IPS DF 19.7 (cell line): ENCODE measurements around the gene WDR82.

Source experiments
- DNase-seq: peaks from one replicate; pipeline ENCODE4 v3.0.0-alpha.2; 2013; ENCODE audit warnings: low read depth, low spot score

The WDR82 gene

DNA sequence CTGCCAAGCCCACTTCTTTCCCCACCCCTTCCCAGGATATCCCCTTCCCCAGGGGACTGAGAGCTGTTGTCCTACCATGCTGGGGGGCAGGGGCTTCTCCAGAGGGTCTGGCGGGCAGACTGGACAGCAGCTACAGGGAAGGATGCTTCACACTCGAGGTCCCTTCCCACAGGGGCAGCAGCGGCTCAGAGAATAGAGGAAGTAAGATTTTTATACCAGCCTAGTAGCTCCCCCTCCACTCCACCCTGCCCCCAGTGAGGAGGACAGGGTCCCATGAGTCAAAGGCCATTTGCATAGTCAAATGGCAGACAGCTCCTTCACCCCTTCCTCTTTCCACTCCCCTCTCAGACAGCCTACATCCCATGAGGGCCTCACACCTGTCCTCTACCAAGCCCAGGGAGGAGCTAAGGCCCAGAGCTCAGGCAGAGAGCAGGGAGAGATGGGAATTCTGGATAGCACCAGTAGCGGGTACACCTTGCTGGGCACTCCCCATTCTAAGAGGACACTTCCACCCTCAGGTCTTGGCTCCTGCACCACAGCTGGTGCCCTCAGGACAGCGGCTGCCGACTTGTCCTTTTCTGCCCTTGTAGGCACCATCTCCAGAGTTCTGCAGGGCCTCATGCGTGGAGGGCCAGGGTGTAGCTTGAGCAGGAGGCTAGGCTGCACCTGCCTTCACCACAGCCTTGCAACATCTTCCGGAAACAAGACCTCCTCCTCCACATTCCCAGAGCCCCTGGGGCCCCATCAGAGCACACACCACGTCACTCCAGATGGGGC is 52.8 kb downstream of the WDR82 start, which contains the start of gene TLR9:
Gene TLR9, minus strand, starts transcription at position 194 of the 777 bp plus-strand sequence. Its CDS starts 116 bp downstream, at position 78.
- no peak for DNase-seq

DNA sequence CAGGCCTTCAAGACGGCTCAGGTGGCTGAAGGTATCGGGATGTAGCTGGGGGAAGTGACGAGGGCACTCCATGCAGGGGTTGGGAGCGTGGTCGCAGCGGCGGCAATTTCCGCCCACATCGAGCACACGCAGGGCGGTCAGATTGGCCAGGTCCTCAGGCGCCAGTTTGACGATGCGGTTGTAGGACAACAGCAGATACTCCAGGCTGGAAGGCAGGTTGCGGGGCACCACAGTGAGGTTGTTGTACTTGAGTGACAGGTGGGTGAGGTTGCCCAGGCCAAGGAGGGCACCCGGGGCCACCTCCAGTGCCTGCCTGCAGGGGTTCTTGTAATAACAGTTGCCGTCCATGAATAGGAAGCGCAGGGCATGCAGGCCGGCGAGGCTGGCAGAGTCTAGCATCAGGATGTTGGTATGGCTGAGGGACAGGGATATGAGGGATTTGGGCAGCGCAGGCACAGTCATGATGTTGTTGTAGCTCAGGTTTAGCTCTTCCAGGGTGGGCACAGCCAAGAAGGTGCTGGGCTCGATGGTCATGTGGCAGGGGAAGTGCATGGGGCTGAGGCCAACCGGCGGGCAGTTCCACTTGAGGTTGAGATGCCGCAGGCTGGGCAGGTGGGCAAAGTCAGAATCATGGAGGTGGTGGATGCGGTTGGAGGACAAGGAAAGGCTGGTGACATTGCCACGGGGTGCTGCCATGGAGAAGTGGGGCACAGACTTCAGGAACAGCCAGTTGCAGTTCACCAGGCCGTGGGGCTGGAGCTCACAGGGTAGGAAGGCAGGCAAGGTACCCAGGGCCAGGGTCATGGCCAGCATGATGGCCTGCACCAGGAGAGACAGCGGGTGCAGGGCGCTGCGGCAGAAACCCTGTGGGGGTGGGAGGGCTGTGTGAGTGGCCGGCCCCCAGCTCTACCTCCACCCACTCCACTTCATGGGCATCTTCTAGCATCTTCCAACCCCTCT is 54.7 kb downstream of the WDR82 start:
- DNase-seq = no peak

DNA sequence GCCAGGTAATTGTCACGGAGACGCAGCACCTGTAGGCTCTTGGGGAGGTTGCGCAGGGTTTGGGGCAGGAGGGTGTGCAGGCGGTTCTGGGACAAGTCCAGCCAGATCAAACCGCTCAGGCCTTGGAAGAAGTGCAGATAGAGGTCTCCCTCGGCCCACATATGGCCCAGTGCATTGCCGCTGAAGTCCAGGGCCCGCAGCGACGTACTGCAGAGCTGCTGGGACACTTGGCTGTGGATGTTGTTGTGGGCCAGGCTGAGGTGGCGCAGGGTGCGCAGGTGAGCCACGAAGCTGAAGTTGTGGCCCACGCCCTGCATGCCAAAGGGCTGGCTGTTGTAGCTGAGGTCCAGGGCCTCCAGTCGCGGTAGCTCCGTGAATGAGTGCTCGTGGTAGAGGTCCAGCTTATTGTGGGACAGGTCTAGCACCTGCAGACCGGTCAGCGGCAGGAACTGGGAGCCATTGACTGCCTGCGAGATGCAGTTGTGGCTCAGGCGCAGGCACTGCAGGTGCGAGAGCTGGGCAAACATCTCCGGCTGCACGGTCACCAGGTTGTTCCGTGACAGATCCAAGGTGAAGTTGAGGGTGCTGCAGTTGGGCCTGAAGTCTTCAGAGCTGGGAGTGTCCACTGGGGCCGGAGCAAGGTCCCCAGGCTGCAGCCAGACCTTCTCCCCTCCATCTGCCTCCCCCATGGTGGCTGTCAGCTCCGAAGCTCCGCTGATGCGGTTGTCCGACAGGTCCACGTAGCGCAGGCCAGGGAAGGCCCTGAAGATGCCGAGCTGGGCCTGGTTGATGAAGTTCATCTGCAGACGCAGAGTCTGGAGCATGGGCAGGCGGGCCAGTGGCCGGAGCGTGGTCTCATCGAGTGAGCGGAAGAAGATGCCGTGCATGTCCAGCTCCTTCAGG is 55.9 kb downstream of the WDR82 start:
- no peak for DNase-seq

DNA sequence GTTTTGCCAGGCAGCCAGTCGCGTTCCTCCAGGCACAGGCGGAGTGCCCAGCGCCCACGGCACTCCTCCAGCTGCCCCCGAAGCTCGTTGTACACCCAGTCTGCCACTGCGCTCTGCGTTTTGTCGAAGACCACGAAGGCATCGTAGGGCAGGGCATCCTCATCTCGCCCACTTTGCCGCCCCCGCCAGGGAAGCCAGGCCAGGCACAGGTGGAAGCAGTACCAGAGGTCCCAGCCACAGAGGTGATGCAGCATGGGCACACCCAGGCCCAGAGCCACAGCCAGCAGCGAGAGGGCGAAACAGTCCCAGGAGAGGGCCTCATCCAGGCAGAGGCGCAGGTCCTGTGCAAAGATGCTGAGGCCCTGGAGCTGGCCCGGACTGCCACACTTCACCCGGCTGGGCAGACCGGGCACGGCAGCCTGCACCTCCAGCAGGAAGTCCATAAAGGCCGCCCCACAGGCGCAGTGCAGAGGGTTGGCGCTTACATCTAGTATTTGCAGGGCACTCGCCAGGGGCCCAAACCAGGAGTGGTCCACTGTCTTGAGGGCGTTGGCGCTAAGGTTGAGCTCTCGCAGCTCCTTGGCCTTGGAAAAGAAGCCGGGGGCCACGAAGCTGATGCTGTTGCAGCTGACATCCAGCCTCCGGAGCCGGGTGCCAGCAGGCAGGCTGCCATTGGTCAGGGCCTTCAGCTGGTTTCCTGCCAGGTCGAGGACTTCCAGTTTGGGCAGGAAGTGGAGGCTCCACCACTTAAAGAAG is 56.7 kb downstream of the WDR82 start:
- DNase-seq = no peak

DNA sequence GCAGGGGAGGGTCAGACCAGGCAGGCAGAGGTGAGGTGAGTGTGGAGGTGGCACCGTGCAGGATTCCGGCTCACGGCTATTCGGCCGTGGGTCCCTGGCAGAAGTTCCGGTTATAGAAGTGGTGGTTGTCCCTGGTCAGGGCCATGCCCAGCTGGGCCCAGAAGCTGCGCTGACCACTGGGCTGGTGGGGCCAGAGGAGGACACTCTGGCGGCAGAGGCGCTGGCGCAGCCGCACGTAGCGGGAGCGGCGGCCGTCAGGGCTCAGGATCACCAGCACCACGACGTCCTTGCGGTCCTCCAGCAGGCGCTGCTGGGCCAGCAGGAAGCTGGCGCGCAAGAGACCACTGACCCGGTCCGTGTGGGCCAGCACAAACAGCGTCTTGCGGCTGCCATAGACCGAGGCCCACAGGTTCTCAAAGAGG is 57.3 kb downstream of the WDR82 start:
- DNase-seq = no peak

DNA sequence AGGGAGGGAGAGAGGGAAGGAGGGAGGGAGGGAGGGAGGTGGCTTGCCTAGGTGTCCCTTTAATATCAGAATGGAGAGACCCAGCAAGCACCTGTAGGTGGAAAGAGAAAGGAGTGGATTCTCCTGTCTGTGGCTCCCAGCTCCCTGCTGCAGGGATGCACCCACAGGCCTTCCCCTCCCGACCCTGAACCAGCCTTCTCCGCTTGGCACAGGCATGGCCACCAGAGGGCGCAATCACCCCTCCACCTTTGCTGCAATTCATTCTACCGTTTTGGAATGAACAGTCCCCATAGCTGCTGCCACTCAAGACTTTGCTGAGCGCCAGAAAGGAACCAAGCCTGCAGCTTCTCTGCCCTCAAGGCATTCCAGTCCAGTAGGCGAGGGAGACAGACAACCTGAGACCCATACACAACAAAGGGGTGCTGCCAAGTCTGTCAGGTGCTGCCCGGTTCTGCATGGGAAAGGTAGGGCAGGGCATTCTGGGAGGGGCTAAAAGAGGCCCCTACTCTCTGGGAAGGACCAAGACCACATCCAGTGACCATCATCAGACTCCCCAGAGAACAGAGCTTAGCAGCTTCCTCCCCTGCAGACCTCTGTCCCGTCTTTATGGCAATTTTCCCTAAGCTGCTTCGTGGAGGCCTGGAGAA is 57.9 kb downstream of the WDR82 start:
- DNase-seq = no peak

DNA sequence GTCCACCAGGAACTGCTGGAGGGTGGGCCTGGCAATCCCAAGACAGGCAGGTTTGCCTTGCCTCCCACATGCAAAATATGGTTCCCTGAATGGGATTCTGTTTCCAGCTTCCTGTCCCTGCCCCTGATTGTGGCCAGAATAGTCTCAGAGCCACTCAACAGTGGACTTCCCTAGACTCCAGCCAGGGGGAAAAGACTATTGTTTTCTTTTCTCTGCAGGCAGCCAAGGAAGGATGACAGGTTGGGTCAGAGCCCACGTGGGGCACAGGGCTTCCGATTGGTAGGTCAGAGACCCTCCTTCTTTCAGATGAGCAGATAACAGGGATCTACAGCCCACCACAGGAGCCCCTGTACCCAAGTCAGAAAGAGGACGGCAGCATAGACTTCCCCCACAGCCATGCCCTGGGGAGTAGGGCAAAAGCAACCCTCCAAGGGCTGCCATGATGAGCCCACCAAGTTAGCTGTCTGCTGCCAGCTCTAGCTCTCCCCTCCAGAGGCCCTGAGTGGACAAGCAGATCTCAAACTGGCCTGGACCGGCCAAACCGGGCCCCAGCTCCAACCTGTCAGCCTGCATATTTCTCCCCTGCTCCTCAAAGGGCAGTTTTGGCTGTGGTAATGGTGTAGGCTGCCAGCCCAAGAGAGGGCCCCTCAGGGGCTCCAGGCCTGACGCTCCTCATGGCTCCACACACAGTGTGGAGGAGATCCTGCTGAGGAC is 59.4 kb downstream of the WDR82 start:
- DNase-seq = no peak

DNA sequence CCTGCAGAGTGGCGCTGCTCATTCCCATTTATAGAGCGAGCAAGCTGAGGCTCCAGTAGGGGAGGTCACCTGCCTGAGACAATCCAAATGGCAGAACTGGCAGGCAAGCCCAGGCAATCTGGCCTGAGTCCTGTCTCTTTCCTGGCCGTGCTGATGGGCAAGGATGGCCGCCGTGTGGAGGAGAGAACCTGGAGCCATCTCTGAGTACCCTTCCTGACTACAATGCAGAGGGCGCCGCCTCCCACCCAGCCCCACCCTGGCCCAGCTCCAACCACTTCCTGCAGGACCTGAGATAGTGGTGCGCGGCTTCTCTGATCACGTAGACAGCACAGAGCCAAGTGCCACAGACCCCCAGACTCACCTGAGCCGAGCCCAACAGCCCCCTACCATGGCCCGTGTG is 60.0 kb downstream of the WDR82 start:
- DNase-seq = no peak

DNA sequence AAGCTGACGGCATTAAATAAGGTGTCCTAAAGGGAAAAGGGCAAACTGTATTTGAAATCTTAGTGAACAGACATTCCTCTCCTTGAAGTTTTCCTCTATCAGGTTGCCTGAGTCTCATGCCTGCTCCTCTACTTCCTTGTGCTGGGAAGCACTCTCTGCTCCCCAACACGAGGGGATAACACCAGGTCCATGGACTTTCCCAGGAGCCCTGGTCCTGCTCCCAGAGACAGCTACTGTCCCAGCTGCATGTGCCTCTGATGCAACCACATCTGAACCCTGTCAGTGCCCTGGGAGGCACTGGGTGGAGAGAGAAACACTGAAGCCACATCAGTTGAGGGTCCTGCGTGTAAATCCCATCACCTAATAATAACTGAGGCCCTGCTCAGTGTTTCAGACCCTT is 60.4 kb downstream of the WDR82 start:
- no peak for DNase-seq

DNA sequence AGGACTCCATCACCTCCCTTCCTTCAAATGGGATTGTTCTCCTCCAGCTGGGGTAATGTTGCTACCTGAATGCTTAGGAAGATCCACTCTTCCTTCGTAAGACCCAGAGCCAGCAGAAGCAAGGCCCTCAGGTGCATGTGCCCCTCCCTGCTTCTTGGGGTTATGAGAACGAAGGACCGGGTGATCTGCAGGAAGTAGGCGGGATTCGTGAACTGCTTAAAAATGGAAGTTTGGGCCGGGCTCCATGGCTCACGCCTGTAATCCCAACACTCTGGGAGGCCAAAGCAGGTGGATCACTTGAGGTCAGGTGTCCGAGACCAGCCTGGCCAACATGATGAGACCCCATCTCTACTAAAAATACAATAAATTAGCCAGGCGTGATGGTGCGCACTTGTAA is 61.0 kb downstream of the WDR82 start:
- no peak for DNase-seq

DNA sequence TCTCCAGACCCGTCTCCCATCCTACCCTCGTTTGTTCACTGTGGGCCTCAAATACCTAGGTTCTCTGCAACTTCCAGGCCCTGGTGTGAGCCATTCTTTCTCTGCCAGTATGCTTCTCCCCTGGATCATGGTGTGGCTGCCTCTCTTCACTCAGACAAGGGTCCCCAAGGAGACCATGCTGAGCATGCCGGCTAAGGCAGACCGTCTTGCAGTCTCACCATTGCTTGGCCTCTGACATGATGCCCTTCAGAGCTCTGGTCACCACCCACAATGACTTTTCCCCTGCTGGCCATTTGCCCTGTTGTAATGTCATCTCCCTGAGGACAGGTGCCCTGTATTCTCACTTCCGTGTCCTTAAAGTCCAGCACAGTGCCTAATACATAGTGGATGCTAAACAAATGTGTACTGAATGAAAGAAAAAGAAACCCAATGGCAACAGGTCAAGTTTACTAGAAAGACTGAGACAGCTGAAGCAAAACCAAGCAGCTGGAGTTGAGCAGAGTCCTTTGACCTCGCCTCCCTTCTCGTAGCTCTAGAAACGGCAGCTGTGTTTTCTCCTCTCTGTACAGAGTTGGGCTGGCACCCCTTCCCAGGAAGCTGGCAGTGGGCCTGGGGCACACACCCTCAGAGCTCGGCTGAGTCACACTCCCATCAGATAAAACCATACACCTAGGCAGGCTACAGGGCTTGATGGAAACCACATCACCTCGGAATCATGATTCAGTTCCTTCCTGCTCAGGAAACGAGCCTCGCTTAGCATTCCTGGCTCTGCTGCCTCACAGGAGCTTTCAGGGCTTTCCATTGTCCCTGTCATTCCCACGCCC is 61.7 kb downstream of the WDR82 start:
- no peak for DNase-seq

DNA sequence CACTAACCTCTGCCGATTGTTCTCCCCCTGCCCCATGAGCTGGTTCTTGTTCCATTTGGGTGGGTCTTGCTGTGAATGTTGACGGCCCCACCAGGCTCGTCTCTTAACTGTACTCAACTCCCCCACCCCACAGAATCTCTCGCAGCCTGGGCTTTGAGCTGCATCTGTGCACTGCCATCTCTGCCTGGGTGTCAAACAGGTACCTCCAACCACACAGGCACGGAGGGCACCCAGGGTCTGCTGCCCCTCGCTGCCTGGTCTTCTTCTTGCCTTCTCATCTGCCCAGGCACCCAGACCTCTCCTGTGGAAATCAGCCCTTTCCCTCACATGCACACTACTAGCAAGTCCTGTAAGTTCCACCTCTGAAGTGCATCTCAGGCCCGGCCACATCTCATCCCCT is 63.1 kb downstream of the WDR82 start:
- no peak for DNase-seq

DNA sequence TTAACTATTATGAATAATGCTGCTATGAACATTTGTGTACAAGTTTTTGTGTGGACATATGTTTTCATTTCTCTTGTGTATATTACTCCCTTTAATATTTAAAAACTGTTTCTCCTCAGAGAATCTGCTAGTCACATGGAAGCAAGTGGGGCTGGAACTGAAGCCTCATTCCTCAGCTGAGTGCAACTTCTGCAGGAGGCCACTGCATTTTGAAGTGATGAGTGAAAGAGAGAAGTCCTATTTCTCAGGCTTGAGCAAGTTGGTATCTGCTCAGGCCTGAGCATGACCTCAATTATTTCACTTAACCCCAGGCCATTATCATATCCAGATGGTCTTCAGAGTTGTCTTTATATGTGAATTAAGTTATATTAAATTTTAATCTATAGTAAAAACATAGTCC is 64.5 kb downstream of the WDR82 start:
- no peak for DNase-seq

DNA sequence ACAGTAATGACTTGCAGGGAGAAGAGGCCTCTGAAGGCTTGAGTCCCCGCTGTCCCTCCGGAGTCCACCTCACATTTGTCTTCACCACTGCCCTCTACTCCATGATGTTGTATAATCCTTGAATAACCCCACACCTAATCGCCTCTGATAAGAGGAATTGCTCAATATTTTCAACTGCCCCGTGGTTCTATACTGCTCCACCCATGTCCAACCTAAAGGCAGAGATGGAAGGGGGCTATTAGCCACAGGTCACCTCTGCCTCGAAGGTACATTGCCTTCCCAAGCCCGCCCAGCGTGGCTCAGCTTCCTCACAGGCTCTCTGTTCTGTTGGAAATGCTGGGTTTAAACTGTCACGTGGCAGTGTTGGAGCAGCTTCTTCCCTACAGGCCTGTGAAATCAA is 65.4 kb downstream of the WDR82 start:
- no peak for DNase-seq

DNA sequence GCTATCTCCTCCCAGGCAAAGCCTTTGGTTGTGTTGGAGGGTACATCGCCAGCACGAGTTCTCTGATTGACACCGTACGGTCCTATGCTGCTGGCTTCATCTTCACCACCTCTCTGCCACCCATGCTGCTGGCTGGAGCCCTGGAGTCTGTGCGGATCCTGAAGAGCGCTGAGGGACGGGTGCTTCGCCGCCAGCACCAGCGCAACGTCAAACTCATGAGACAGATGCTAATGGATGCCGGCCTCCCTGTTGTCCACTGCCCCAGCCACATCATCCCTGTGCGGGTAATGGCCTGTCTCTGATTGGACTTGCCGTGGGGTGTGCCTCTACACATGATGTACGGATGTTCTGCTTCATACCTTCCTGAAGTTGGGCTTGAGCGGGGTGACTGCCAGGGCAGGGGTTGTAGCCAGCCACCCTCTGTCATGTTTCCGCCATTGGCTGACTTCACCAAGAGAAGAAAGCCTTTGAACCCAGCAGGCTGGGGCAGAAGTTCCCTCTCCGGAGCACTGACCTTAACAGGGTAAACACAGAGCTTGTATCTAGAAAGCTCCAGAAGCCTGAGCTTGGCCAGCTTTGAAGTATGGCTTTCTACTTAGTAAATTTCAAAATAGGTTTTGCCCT is 67.1 kb downstream of the WDR82 start:
- no peak for DNase-seq

DNA sequence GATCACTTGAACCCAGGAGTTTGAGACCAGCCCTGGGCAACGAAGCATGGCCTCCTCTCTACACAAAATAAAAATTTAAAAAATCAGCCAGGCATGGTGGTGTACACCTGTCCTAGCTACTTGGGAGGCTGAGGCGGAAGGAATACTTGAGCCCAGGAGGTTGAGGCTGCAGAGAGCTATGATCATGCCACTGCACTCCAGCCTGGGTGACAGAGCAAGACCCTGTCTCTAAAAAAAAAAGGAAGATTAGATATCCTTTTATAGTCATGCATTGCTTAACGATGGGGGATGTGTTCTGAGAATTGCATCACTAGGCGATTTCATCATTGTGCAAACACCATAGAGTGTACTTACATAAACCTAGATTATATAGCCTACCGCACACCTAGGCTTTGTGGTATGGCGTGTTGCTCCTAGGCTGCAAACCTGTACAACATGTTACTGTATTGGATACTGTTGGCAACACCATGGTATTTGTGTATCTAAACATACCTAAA is 67.9 kb downstream of the WDR82 start:
- no peak for DNase-seq

DNA sequence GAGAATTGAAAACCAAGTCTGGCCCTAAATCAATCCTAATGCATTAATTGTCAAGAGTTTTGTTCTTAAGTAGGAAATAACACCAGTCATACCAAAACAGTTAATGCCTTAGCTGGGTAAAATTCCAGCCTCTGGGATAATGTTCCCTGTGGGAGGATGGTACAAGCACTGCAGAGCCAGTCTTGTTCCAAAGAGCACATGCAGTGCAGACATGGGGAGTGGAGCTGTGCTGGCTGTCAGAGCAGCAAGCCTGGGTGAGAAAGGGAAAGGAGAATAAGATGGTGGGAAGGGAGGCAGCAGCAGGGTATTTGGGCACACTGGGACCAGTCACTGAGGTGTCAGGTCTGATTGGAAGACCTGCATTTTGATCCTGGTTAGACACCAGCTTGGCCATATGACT is 68.4 kb downstream of the WDR82 start:
- no peak for DNase-seq

DNA sequence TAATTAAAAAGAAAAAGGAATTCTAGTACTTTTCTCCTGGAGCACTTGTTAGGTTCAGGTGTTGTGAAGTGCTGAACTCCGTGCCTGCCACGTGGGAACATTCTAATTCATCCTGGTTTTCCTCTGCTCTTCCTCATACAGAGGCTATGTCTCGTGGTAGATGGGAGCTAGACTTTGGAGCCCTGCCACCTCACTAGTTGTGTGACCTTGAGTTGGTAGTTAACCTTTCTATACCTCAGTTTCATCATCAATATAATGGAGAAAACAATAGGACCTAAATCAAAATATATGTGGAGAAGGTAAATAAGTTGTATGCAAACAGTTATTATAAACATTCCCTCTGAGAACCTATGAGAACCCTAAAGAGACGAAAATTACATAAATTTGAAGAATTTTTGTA is 69.9 kb downstream of the WDR82 start:
- DNase-seq = no peak
